CD4-positive, alpha-beta T cell (primary cell): Measurements from ENCODE around the gene CCDC157. TPM values are rescaled to one million over a fixed set of nuclear protein-coding genes. Genes with fewer than 3 reads are reported as not detected.

Experiments
- ATAC-seq: fragments of 200-7000 bp; cut with Tn5 transposase; one replicate; pipeline ENCODE4 v1.10.0; 2022; ENCODE audit warnings: mild to moderate bottlenecking; ENCODE audit not compliant: poor library complexity
- CTCF ChIA-PET: fragments of 350-600 bp; sonication (Branson Sonifier 250); formaldehyde crosslinking; loops from one replicate; lab custom pipeline; 2021; ENCODE audit warnings: antibody characterized with exemption, inconsistent platforms; lab: Charles Lee
- POLR2A ChIA-PET: fragments of 350-600 bp; sonication (Branson Sonifier 250); formaldehyde crosslinking; loops from one replicate; lab custom pipeline; 2021; ENCODE audit warnings: antibody characterized with exemption, inconsistent platforms; lab: Charles Lee
- DNase-seq, 14 experiments: peaks; one replicate each; pipeline ENCODE4 v3.0.0-alpha.2; 2013 to 2020; ENCODE audit warnings: mixed read lengths in 2 of 14
- H3K27ac ChIP-seq, 2 donors: one replicate each; pipeline versions ENCODE4 v1.5.1 to v1.7.0; 2013; ENCODE audit warnings: low read length in 2 of 2, low read depth in 1 of 2, mild to moderate bottlenecking in 1 of 2
- H3K27me3 ChIP-seq, 2 experiments: 1 replicate in 1 of 2; 2 replicates in 1 of 2; pipeline versions ENCODE4 v1.6.1 to v1.7.0; 2013; ENCODE audit warnings: low read length in 2 of 2, control low read depth in 1 of 2, mild to moderate bottlenecking in 1 of 2, moderate library complexity in 1 of 2; ENCODE audit not compliant: insufficient read depth in 2 of 2, control insufficient read depth in 1 of 2
- H3K36me3 ChIP-seq: one replicate; pipeline ENCODE4 v1.6.1; 2013; ENCODE audit warnings: low read length, control low read depth; ENCODE audit not compliant: insufficient read depth
- H3K4me1 ChIP-seq: one replicate; pipeline ENCODE4 v1.6.1; 2013; ENCODE audit warnings: low read length, control low read depth; ENCODE audit not compliant: insufficient read depth
- H3K4me3 ChIP-seq: one replicate; pipeline ENCODE4 v1.5.1; 2013; ENCODE audit warnings: mild to moderate bottlenecking, low read length, moderate library complexity
- H3K9me3 ChIP-seq, 2 experiments: 1 replicate in 1 of 2; 2 replicates in 1 of 2; pipeline versions ENCODE4 v1.6.1 to v1.7.0; 2013; ENCODE audit warnings: low read length in 2 of 2, mild to moderate bottlenecking in 2 of 2, control low read depth in 1 of 2, moderate library complexity in 1 of 2; ENCODE audit not compliant: control insufficient read depth in 1 of 2, insufficient read depth in 1 of 2
- H3K27ac Mint-ChIP-seq: one replicate; pipeline ENCODE4 v1.8.0; 2020; ENCODE audit warnings: mixed read lengths
- H3K27me3 Mint-ChIP-seq: one replicate; pipeline ENCODE4 v1.8.0; 2021; ENCODE audit warnings: mixed read lengths
- H3K36me3 Mint-ChIP-seq: one replicate; pipeline ENCODE4 v1.8.0; 2021; ENCODE audit warnings: low read depth, mixed read lengths
- H3K4me1 Mint-ChIP-seq: one replicate; pipeline ENCODE4 v1.8.0; 2021; ENCODE audit warnings: low read depth, mixed read lengths
- H3K4me3 Mint-ChIP-seq: one replicate; pipeline ENCODE4 v1.8.0; 2020; ENCODE audit warnings: mild to moderate bottlenecking, mixed read lengths
- H3K9me3 Mint-ChIP-seq: one replicate; pipeline ENCODE4 v1.8.0; 2020; ENCODE audit warnings: mixed read lengths
- intact Hi-C, 2 experiments: fragments of 100-400 bp; cut with DNase I in 1 of 2; cut with micrococcal nuclease in 1 of 2; formaldehyde crosslinking; loops; one replicate each; pipeline versions ENCODE4 v1.15.1 to v1.9.0; 2023 to 2025; cut with DNase I, micrococcal nuclease
- total RNA-seq, 174 experiments: library from RNA in 2 of 174; stranded (reverse) in 2 of 174; gene quantifications; one replicate each; pipeline ENCODE4 v1.2.3 and lab custom pipeline; 2021 to 2026
- TF ChIP-seq, protein P1 (sequence below): fragments of 200-600 bp; IDR thresholded peaks from one replicate; pipeline ENCODE4 v1.8.0; 2022; ENCODE audit warnings: antibody characterized with exemption, mild to moderate bottlenecking

Gene CCDC157
- total RNA-seq, 2 experiments from 2014 or later, result 8.3 to 10.1 TPM

DNA sequence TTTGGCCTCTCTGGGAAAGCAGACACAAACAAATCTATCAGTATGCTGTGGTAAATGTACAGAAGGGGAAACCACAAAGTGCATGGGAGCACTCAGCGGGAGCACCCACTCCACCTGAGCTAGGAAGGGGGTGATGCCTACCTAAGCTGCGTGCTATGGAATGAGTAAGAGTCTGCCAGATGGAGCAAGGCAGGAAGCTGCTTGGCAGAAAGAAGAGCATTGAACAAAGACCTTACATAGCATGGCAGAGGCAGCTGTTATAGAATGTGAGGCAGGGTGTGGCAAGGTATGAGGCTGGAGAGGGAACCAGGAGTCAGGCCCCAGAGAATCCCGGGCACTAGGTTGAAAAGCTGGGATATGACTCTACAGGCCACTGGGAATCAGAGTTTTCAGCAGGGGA lies 55.0 kb downstream of the CCDC157 start:
- no peak overlapping the region for H3K27ac ChIP-seq
- H3K36me3 ChIP-seq, result peaks cover 36% of the 10 kb centered on the region
- intact Hi-C loops, result no loop called here
- H3K27me3 Mint-ChIP-seq, result no peaks in the 10 kb centered on the region
- ATAC-seq (peak; percentile 22), DNase-seq (no peak)
- TF ChIP-seq, protein P1, sequence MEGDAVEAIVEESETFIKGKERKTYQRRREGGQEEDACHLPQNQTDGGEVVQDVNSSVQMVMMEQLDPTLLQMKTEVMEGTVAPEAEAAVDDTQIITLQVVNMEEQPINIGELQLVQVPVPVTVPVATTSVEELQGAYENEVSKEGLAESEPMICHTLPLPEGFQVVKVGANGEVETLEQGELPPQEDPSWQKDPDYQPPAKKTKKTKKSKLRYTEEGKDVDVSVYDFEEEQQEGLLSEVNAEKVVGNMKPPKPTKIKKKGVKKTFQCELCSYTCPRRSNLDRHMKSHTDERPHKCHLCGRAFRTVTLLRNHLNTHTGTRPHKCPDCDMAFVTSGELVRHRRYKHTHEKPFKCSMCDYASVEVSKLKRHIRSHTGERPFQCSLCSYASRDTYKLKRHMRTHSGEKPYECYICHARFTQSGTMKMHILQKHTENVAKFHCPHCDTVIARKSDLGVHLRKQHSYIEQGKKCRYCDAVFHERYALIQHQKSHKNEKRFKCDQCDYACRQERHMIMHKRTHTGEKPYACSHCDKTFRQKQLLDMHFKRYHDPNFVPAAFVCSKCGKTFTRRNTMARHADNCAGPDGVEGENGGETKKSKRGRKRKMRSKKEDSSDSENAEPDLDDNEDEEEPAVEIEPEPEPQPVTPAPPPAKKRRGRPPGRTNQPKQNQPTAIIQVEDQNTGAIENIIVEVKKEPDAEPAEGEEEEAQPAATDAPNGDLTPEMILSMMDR, result no peak
- H3K4me3 ChIP-seq, result no peak overlapping the region
- peaks cover 56% of the 10 kb centered on the region for H3K4me1 Mint-ChIP-seq
- no peak overlapping the region for H3K4me3 Mint-ChIP-seq
- peak overlapping the region; percentile 81 for H3K27ac Mint-ChIP-seq
- ChIA-PET POLR2A (interaction anchor here (5.0 to 5.9 kb wide), 2 partner anchors 12 to 14 kb away, joined by 31 to 104 read pairs; partner anchors contain the start of genes MTFP1 and SEC14L2), CTCF (interaction anchor here (1.3 to 2.0 kb wide), 3 partner anchors 13 to 124 kb away, joined by 3 to 6 read pairs (median 3); partner anchors contain the start of gene RNF215)
- H3K9me3 Mint-ChIP-seq, result no peaks in the 10 kb centered on the region
- peaks cover 21% of the 10 kb centered on the region for H3K4me1 ChIP-seq
- peaks cover 86% of the 10 kb centered on the region for H3K36me3 Mint-ChIP-seq
- no peaks in the 10 kb centered on the region for H3K9me3 ChIP-seq
- no peaks in the 10 kb centered on the region for H3K27me3 ChIP-seq

DNA sequence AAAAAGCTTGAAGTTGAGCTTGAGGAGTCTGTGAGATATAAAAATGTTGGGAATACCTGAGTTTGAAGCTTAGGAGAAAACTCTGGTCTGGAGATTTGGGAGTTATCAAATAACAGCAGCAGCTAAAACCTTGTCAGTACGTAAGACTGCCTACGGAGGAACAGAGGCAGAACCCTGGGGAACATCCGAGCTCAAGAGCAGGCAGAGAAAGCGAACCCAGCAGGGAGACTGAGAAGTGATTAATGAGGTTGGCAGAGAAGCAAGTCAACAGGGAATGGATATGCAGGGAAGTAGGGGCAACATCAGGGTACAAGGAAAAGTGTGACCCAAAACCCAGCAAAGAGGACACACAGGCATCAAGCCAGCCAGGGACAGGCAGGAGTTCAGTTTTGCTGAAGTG lies 56.2 kb downstream of the CCDC157 start:
- Mint-ChIP-seq H3K9me3 (no peaks in the 10 kb centered on the region), H3K27ac (peak overlapping the region; percentile 81), H3K27me3 (no peaks in the 10 kb centered on the region), H3K4me3 (peak overlapping the region; percentile 49), H3K4me1 (peaks cover 59% of the 10 kb centered on the region), H3K36me3 (peaks cover 91% of the 10 kb centered on the region)
- peaks cover 21% of the 10 kb centered on the region for H3K4me1 ChIP-seq
- ATAC-seq (no peak), DNase-seq (no peak)
- intact Hi-C loops, result no loop called here
- H3K27ac ChIP-seq, result no peak overlapping the region
- H3K4me3 ChIP-seq, result no peak overlapping the region
- ChIA-PET CTCF (interaction anchor here (1.2 to 2.0 kb wide), 3 partner anchors 11 to 125 kb away, joined by 3 to 6 read pairs (median 5); no protein-coding TSS in a partner anchor), POLR2A (interaction anchor here (1.2 to 5.9 kb wide), 4 partner anchors 11 to 21 kb away, joined by 3 to 104 read pairs (median 22); partner anchors contain the start of genes MTFP1 and SEC14L2)
- no peaks in the 10 kb centered on the region for H3K9me3 ChIP-seq
- TF ChIP-seq, protein P1, result no peak
- no peaks in the 10 kb centered on the region for H3K27me3 ChIP-seq
- peaks cover 42% of the 10 kb centered on the region for H3K36me3 ChIP-seq

GRCh38 chr22:30413745-30414524 lies 57.1 kb downstream of the CCDC157 start:
- ChIA-PET CTCF (interaction anchor here (1.0 to 1.2 kb wide), 3 partner anchors 11 to 23 kb away, joined by 3 to 5 read pairs (median 3); partner anchors contain the start of gene MTFP1), POLR2A (interaction anchor here (1.0 to 5.9 kb wide), 9 partner anchors 10 to 810 kb away, joined by 3 to 104 read pairs (median 3); partner anchors contain the start of genes CCDC157, MTFP1, SEC14L2 and SF3A1)
- no peaks in the 10 kb centered on the region for H3K27me3 ChIP-seq
- DNase-seq (peak in 1 of 14 experiments; percentile 17), ATAC-seq (peak; percentile 76)
- TF ChIP-seq, protein P1, result no peak
- H3K4me1 ChIP-seq, result peaks cover 21% of the 10 kb centered on the region
- Mint-ChIP-seq H3K36me3 (peaks cover 90% of the 10 kb centered on the region), H3K27me3 (no peaks in the 10 kb centered on the region), H3K9me3 (no peaks in the 10 kb centered on the region), H3K4me3 (peak overlapping the region; percentile 13), H3K27ac (peak overlapping the region; percentile 81), H3K4me1 (peaks cover 59% of the 10 kb centered on the region)
- H3K4me3 ChIP-seq, result no peak overlapping the region
- intact Hi-C loops, result no loop called here
- peak overlapping the region in 1 of 2 donors; percentile 43 for H3K27ac ChIP-seq
- no peaks in the 10 kb centered on the region for H3K9me3 ChIP-seq
- H3K36me3 ChIP-seq, result peaks cover 41% of the 10 kb centered on the region
